Measurements from ENCODE around the gene IL1RL1. TPM values are rescaled to one million over a fixed set of nuclear protein-coding genes. Genes with fewer than 3 reads are reported as not detected.

Gene IL1RL1
- total RNA-seq, 2 experiments from 2014 or later, result not detected

GRCh38 chr2:102273619-102274211 is 37.6 kb upstream of the IL1RL1 start:
- CTCF ChIA-PET (ENCODE audit: unreplicated experiment), result no interaction called here
- BruUV-seq (replicated peaks), result no TSS peak
- H3K4me2 ChIP-seq (ENCODE audit: low read length), result no peak overlapping the region
- no peak for TF ChIP-seq CTCF (conservative IDR thresholded peaks at IDR 0.05; ENCODE audit: low read length)
- no peaks in the 10 kb centered on the region for H3K4me1 ChIP-seq (ENCODE audit: insufficient read depth, low read length, poor library complexity, severe bottlenecking)
- no peak overlapping the region for H2AFZ ChIP-seq (ENCODE audit: low read length)
- DNase-seq (ENCODE audit: low spot score), result no peak
- H3K27ac ChIP-seq (ENCODE audit: low read depth, low read length, poor library complexity, severe bottlenecking), result no peak overlapping the region
- H3K79me2 ChIP-seq (ENCODE audit: insufficient read depth, low read depth, low read length), result no peaks in the 10 kb centered on the region
- POLR2A ChIA-PET, result interaction anchor here (0.6 kb wide), 2 partner anchors 12 to 288 kb away, joined by 3 to 8 read pairs; no protein-coding TSS in a partner anchor
- H3K9me3 ChIP-seq (ENCODE audit: low read length), result no peaks in the 10 kb centered on the region
- intact Hi-C loops (cut with micrococcal nuclease; ENCODE audit: unreplicated experiment), result no loop called here
- no peak overlapping the region for H3K4me3 ChIP-seq (ENCODE audit: low read depth, low read length, poor library complexity, severe bottlenecking)
- no peaks in the 10 kb centered on the region for H3K36me3 ChIP-seq (ENCODE audit: insufficient read depth, low read length)
- no peaks in the 10 kb centered on the region for H3K9me2 ChIP-seq (ENCODE audit: insufficient read depth, low read length)
- no peaks in the 10 kb centered on the region for H4K20me1 ChIP-seq (ENCODE audit: insufficient read depth, low read length)

DNA sequence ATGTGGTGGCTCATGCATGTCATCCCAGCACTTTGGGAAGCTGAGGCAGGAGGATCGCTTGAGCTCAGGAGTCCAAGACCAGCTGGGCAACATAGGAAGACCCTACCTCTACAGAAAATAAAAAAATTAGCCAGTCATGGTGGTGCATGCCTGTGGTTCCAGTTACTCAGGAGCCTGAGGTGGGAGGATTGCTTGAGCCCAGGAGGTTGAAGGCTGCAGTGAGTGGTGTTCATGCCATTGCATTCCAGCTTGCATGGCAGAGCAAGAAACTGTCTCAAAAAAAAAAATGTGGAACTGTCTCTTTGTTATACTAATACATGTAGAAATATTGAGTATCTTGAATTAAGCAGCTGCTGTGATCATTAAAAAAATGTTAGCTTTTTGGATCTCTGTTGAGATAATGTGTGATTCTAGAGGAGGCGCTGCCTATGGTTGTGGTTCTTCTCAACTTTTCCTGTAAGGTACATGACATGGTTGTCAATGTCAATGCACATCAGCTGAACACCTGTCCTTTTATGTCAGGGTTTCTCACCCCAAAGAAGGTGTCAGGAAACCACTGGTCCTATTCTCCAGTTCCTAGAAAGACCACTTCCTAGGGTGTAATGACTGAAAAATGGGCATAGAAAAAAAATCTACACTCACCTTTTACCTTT is 34.7 kb upstream of the IL1RL1 start:
- Histone ChIP-seq H3K36me3 (ENCODE audit: insufficient read depth, low read length) (no peaks in the 10 kb centered on the region), H3K27ac (ENCODE audit: low read depth, low read length, poor library complexity, severe bottlenecking) (no peak overlapping the region), H3K4me1 (ENCODE audit: insufficient read depth, low read length, poor library complexity, severe bottlenecking) (no peaks in the 10 kb centered on the region), H2AFZ (ENCODE audit: low read length) (no peak overlapping the region), H3K4me2 (ENCODE audit: low read length) (no peak overlapping the region), H3K9me3 (ENCODE audit: low read length) (no peaks in the 10 kb centered on the region), H3K79me2 (ENCODE audit: insufficient read depth, low read depth, low read length) (no peaks in the 10 kb centered on the region), H4K20me1 (ENCODE audit: insufficient read depth, low read length) (no peaks in the 10 kb centered on the region), H3K4me3 (ENCODE audit: low read depth, low read length, poor library complexity, severe bottlenecking) (no peak overlapping the region), H3K9me2 (ENCODE audit: insufficient read depth, low read length) (no peaks in the 10 kb centered on the region)
- ChIA-PET CTCF (ENCODE audit: unreplicated experiment) (no interaction called here), POLR2A (no interaction called here)
- intact Hi-C loops (cut with micrococcal nuclease; ENCODE audit: unreplicated experiment), result no loop called here
- no peak for DNase-seq (ENCODE audit: low spot score)
- TF ChIP-seq EZH2phosphoT487 (IDR thresholded peaks at IDR 0.05; ENCODE audit: borderline replicate concordance, low read depth, low read length) (no peak), CTCF (conservative IDR thresholded peaks at IDR 0.05; ENCODE audit: low read length) (no peak)
- BruUV-seq (replicated peaks), result no TSS peak

- Histone ChIP-seq H3K4me2 (ENCODE audit: low read length) (no peak overlapping the region), H3K27ac (ENCODE audit: low read depth, low read length, poor library complexity, severe bottlenecking) (no peak overlapping the region), H4K20me1 (ENCODE audit: insufficient read depth, low read length) (no peaks in the 10 kb centered on the region), H3K9me2 (ENCODE audit: insufficient read depth, low read length) (no peaks in the 10 kb centered on the region), H3K4me3 (ENCODE audit: low read depth, low read length, poor library complexity, severe bottlenecking) (no peak overlapping the region), H2AFZ (ENCODE audit: low read length) (no peak overlapping the region), H3K36me3 (ENCODE audit: insufficient read depth, low read length) (no peaks in the 10 kb centered on the region), H3K79me2 (ENCODE audit: insufficient read depth, low read depth, low read length) (no peaks in the 10 kb centered on the region), H3K9me3 (ENCODE audit: low read length) (no peaks in the 10 kb centered on the region), H3K4me1 (ENCODE audit: insufficient read depth, low read length, poor library complexity, severe bottlenecking) (no peaks in the 10 kb centered on the region)
- TF ChIP-seq CTCF (conservative IDR thresholded peaks at IDR 0.05; ENCODE audit: low read length) (no peak), EZH2phosphoT487 (IDR thresholded peaks at IDR 0.05; ENCODE audit: borderline replicate concordance, low read depth, low read length) (no peak)
- no TSS peak for BruUV-seq (replicated peaks)
- intact Hi-C loops (cut with micrococcal nuclease; ENCODE audit: unreplicated experiment), result no loop called here
- CTCF ChIA-PET (ENCODE audit: unreplicated experiment), result no interaction called here
- POLR2A ChIA-PET, result interaction anchor here (0.7 kb wide), 1 partner anchor 37 kb away, joined by 3 read pairs; no protein-coding TSS in a partner anchor
- no peak for DNase-seq (ENCODE audit: low spot score)
These were observed 34.1 kb upstream of the IL1RL1 start for GRCh38 chr2:102277202-102277700.
